ENCODE measurements around the gene XAF1. TPM values are rescaled to one million over a fixed set of nuclear protein-coding genes. Genes with fewer than 3 reads are reported as not detected.

Gene XAF1
- polyA plus RNA-seq, 1 experiment, result 6.3 TPM

DNA sequence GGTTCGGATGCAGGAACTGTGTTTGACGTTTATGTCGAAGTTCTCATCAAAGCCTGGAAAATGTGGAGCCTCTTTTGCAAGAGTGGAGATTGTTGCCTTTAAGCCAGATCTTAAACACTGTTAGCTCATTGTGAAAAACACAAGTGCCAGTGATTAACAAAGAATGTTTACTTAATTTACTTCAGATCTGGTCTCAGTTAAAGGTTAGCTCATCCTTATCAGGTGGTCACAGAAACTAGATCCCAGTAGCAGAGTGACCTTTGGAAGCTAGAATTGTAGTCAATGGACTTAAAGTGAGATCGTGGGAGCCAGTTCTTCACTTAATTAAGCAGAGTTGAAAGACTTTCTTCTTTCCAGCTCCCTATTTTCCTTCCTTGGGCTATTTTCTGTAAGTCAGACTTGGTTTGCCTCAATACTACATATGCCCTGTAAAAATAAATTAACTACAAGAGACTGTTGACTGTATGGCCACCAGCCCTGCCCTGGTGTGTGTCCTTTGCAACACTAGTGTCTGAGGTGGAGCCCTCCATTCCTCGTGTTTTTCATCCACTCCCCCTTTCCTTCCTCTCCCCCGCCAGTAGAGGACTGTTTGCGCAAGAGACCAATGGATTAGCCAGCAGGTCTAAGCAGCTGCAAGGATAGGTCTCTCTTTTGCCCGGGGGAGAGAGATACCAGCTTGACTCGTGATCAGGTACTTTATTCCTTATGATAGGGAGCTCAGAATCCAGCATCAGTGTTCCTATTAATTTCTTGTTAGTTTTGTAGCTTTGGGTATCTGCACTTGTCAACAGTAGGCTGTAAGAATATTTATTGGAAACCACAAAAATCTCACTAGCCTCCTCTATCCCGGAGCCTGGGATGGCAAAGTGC is 40.4 kb downstream of the XAF1 start:
- H3K27me3 ChIP-seq (ENCODE audit: control insufficient read depth, insufficient read depth, low read length), result peaks cover 7% of the 10 kb centered on the region
- ChIA-PET POLR2A (no interaction called here), CTCF (interaction anchor here (1.3 to 1.5 kb wide), 2 partner anchors 47 to 114 kb away, joined by 3 read pairs; no protein-coding TSS in a partner anchor)
- DNase-seq (ENCODE audit: low read depth, low spot score), result no peak
- TF ChIP-seq, protein P1, sequence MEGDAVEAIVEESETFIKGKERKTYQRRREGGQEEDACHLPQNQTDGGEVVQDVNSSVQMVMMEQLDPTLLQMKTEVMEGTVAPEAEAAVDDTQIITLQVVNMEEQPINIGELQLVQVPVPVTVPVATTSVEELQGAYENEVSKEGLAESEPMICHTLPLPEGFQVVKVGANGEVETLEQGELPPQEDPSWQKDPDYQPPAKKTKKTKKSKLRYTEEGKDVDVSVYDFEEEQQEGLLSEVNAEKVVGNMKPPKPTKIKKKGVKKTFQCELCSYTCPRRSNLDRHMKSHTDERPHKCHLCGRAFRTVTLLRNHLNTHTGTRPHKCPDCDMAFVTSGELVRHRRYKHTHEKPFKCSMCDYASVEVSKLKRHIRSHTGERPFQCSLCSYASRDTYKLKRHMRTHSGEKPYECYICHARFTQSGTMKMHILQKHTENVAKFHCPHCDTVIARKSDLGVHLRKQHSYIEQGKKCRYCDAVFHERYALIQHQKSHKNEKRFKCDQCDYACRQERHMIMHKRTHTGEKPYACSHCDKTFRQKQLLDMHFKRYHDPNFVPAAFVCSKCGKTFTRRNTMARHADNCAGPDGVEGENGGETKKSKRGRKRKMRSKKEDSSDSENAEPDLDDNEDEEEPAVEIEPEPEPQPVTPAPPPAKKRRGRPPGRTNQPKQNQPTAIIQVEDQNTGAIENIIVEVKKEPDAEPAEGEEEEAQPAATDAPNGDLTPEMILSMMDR (IDR thresholded peaks at IDR 0.05; ENCODE audit: low read depth, low read length), result no peak
- H3K9me3 ChIP-seq (ENCODE audit: control insufficient read depth, insufficient read depth, low read length), result no peaks in the 10 kb centered on the region
- H3K27ac ChIP-seq (ENCODE audit: low read depth, low read length), result no peak overlapping the region
- no peak overlapping the region for H3K4me3 ChIP-seq (ENCODE audit: low read depth, low read length)

DNA sequence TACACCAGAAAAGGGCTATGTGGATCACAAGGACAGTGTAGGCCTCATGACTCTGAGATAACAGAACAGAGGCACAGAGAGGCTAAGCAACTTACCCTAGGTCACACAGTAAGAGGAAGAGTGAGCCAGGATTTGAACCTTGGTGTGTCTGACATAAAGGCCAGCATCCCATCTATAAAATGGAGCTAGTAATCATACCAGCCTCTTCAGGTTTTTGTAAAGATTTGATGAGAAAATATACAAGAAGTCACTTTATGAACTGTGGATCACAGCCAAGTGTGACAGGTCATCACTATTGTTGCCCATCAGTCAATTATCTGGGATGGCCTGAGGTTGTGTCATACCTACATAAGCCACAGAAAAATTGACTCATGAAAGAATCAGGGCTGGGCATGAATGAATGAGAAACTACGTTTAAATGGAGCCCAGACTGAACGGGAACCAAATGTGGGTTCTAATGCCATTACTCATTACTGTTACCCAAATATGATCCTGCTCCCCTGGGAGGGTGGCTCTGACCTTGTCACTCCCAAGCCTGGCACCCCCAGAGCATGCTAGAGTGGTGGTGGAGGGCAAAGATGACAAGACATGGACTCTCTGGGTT is 41.1 kb downstream of the XAF1 start:
- CTCF ChIA-PET, result interaction anchor here (1.3 to 1.5 kb wide), 2 partner anchors 46 to 114 kb away, joined by 3 read pairs; no protein-coding TSS in a partner anchor
- TF ChIP-seq, protein P1 (IDR thresholded peaks at IDR 0.05; ENCODE audit: low read depth, low read length), result no peak
- Histone ChIP-seq H3K27ac (ENCODE audit: low read depth, low read length) (no peak overlapping the region), H3K4me3 (ENCODE audit: low read depth, low read length) (no peak overlapping the region), H3K9me3 (ENCODE audit: control insufficient read depth, insufficient read depth, low read length) (no peaks in the 10 kb centered on the region), H3K27me3 (ENCODE audit: control insufficient read depth, insufficient read depth, low read length) (peaks cover 7% of the 10 kb centered on the region)
- POLR2A ChIA-PET, result no interaction called here
- DNase-seq (ENCODE audit: low read depth, low spot score), result no peak

DNA sequence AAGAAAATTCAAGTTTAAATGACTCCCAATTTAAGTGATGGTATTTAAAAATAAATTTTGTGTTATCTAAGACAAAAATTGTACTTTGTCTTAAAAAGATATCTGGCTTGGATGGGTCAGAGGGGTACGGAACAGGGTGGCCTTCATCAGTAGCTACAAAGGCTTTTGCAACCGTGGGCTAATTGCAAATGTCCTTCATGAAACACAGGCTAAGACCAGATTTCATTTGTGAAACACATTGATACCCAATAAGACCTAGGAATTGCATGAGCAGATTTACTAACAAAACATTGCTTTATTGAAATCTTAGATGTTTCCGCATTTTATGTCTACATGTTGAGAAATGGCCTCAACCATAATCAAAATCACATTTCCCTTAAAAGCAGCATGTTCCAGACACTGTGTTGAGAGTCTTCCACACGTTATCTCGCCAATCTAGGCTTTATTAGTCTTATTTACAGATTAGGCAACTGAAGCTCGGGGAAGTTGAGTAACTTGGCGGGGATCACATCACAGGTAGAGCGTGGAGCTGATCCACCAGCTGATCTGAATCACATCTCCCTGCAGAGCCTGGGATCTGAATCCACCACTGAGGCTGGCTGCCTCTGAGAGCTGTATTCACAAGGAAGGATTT is 42.0 kb downstream of the XAF1 start:
- CTCF ChIA-PET, result interaction anchor here (0.6 kb wide), 1 partner anchor 134 kb away, joined by 3 read pairs; no protein-coding TSS in a partner anchor
- H3K27ac ChIP-seq (ENCODE audit: low read depth, low read length), result no peak overlapping the region
- H3K27me3 ChIP-seq (ENCODE audit: control insufficient read depth, insufficient read depth, low read length), result peaks cover 7% of the 10 kb centered on the region
- H3K9me3 ChIP-seq (ENCODE audit: control insufficient read depth, insufficient read depth, low read length), result no peaks in the 10 kb centered on the region
- POLR2A ChIA-PET, result no interaction called here
- H3K4me3 ChIP-seq (ENCODE audit: low read depth, low read length), result no peak overlapping the region
- TF ChIP-seq, protein P1 (IDR thresholded peaks at IDR 0.05; ENCODE audit: low read depth, low read length), result no peak
- no peak for DNase-seq (ENCODE audit: low read depth, low spot score)

DNA sequence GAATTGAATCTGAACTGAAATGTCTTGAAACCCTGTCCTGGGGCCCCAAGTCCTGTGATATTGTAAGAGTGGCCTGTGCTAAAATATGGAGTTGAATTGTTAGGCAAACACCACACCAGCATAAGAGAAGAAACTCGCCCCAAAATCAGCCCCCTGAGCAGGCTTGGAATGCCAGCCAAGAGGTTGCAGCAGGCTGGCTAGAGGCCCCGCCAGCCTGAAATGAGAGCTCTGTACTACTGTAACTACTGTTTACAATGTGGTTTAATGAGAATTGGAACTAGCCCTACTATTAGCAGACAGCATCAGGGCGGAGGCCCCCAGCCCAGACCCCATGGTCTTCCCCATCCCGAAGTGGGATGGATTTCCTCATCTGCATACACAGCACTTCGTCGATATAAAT is 43.9 kb downstream of the XAF1 start:
- DNase-seq (ENCODE audit: low read depth, low spot score), result no peak
- Histone ChIP-seq H3K9me3 (ENCODE audit: control insufficient read depth, insufficient read depth, low read length) (no peaks in the 10 kb centered on the region), H3K27ac (ENCODE audit: low read depth, low read length) (no peak overlapping the region), H3K27me3 (ENCODE audit: control insufficient read depth, insufficient read depth, low read length) (peaks cover 7% of the 10 kb centered on the region), H3K4me3 (ENCODE audit: low read depth, low read length) (no peak overlapping the region)
- POLR2A ChIA-PET, result no interaction called here
- TF ChIP-seq, protein P1 (IDR thresholded peaks at IDR 0.05; ENCODE audit: low read depth, low read length), result no peak
- CTCF ChIA-PET, result no interaction called here
